Right lobe of liver (tissue), 4 donors: ENCODE measurements around the gene DCDC2C.
A peak's percentile ranks its signal among the peaks of the same experiment; 100 is the strongest.

ENCODE experiments used
- POLR2A ChIP-seq: fragments of 450-650 bp; IDR thresholded peaks from one replicate; pipeline ENCODE4 v1.6.1; 2017; ENCODE audit warnings: antibody characterized with exemption, mild to moderate bottlenecking
- TF ChIP-seq, protein P1 (sequence below), 4 donors: fragments of 200-600 bp in 3 of 4; fragments of 450-650 bp in 1 of 4; IDR thresholded peaks; one replicate each; pipeline versions ENCODE4 v1.5.1 to v1.8.0; 2016 to 2022; ENCODE audit warnings: antibody characterized with exemption in 4 of 4, mild to moderate bottlenecking in 2 of 4
- donor health status: DM: no; HTN: no; CAD: no.
- donor health status: DM: no; HTN: no; CAD: no.
- donor health status: DM: no; HTN: yes; CAD: no.

DNA sequence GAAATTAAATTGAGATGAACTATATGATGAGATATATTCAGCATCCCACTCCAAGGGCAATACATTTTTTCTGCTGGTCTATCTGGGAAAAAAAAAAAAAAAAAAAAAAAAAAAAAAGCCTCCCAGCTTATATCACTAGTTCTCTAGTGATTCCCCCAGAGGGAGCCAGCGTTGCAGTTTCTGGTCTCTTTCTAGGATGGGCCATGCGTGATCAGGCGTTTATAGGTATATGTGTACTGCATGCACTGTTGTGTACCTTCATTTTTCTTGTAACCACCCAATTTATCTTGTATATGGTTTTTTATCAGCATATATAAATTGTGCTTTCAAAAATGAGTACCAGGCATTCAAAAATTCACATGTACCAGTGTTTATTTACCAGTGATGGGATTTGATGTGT is 35.1 kb downstream of the DCDC2C start:
- TF ChIP-seq, protein P1, sequence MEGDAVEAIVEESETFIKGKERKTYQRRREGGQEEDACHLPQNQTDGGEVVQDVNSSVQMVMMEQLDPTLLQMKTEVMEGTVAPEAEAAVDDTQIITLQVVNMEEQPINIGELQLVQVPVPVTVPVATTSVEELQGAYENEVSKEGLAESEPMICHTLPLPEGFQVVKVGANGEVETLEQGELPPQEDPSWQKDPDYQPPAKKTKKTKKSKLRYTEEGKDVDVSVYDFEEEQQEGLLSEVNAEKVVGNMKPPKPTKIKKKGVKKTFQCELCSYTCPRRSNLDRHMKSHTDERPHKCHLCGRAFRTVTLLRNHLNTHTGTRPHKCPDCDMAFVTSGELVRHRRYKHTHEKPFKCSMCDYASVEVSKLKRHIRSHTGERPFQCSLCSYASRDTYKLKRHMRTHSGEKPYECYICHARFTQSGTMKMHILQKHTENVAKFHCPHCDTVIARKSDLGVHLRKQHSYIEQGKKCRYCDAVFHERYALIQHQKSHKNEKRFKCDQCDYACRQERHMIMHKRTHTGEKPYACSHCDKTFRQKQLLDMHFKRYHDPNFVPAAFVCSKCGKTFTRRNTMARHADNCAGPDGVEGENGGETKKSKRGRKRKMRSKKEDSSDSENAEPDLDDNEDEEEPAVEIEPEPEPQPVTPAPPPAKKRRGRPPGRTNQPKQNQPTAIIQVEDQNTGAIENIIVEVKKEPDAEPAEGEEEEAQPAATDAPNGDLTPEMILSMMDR (IDR thresholded peaks at IDR 0.05) = peak in 2 of 4 donors; percentile 13 to 18
- no peak for TF ChIP-seq POLR2A
